ENCODE results near the gene KDM6A.
"Not testable (repeated sequence)": the region's sequence is repeated elsewhere in the genome, so short reads cannot be mapped to it uniquely, and the experiment has no call there.

KDM6A gene

GRCh38 chrX:44890247-44890646 lies 17.3 kb downstream of the KDM6A start:
- no peak for DNase-seq (ENCODE audit: low spot score)

- not testable (repeated sequence) for DNase-seq (ENCODE audit: low spot score)
Observed at GRCh38 chrX:44890687-44891086, 17.7 kb downstream of the KDM6A start.

GRCh38 chrX:44891642-44892041 lies 18.7 kb downstream of the KDM6A start:
- no peak for DNase-seq (ENCODE audit: low spot score)

GRCh38 chrX:44896876-44897186 lies 23.8 kb downstream of the KDM6A start:
- no peak for DNase-seq (ENCODE audit: low spot score)

- DNase-seq (ENCODE audit: low spot score): no peak
Observed at GRCh38 chrX:44897539-44897938, 24.6 kb downstream of the KDM6A start.

- no peak for DNase-seq (ENCODE audit: low spot score)
Observed at GRCh38 chrX:44898411-44899221, 25.6 kb downstream of the KDM6A start.

GRCh38 chrX:44899946-44900345 lies 27.0 kb downstream of the KDM6A start:
- no peak for DNase-seq (ENCODE audit: low spot score)

GRCh38 chrX:44903107-44903506 lies 30.1 kb downstream of the KDM6A start:
- DNase-seq (ENCODE audit: low spot score): peak; percentile 11

- no peak for DNase-seq (ENCODE audit: low spot score)
Observed at GRCh38 chrX:44903830-44904530, 31.0 kb downstream of the KDM6A start.

GRCh38 chrX:44904542-44905115 lies 31.6 kb downstream of the KDM6A start:
- peak; percentile 5 for DNase-seq (ENCODE audit: low spot score)

GRCh38 chrX:44906041-44906440 lies 33.1 kb downstream of the KDM6A start:
- DNase-seq (ENCODE audit: low spot score): no peak

- no peak for DNase-seq (ENCODE audit: low spot score)
Observed at GRCh38 chrX:44906542-44906941, 33.6 kb downstream of the KDM6A start.

- peak; percentile 13 for DNase-seq (ENCODE audit: low spot score)
Observed at GRCh38 chrX:44908153-44908552, 35.2 kb downstream of the KDM6A start.

- DNase-seq (ENCODE audit: low spot score): no peak
Observed at GRCh38 chrX:44908827-44909226, 35.8 kb downstream of the KDM6A start.

GRCh38 chrX:44910508-44910907 lies 37.5 kb downstream of the KDM6A start:
- DNase-seq (ENCODE audit: low spot score): not testable (repeated sequence)

- not testable (repeated sequence) for DNase-seq (ENCODE audit: low spot score)
Observed at GRCh38 chrX:44911074-44911600, 38.1 kb downstream of the KDM6A start.

- DNase-seq (ENCODE audit: low spot score): no peak
Observed at GRCh38 chrX:44913656-44914531, 40.9 kb downstream of the KDM6A start.

GRCh38 chrX:44914532-44915198 lies 41.7 kb downstream of the KDM6A start:
- DNase-seq (ENCODE audit: low spot score): peak; percentile 21

- DNase-seq (ENCODE audit: low spot score): no peak
Observed at GRCh38 chrX:44915361-44915868, 42.4 kb downstream of the KDM6A start.

- no peak for DNase-seq (ENCODE audit: low spot score)
Observed at GRCh38 chrX:44918722-44919121, 45.7 kb downstream of the KDM6A start.

- no peak for DNase-seq (ENCODE audit: low spot score)
Observed at GRCh38 chrX:44922980-44923379, 50.0 kb downstream of the KDM6A start.

Measured in GM03348 (cell line).